Measurements from ENCODE around the gene HOXB2. TPM values are rescaled to one million over a fixed set of nuclear protein-coding genes. Genes with fewer than 3 reads are reported as not detected.
A peak's percentile ranks its signal among the peaks of the same experiment; 100 is the strongest.

Gene HOXB2
- total RNA-seq, 1 donor from 2014 or later: 15.2 TPM

- Histone ChIP-seq H3K36me3 (ENCODE audit: control insufficient read depth, insufficient read depth, low read length) (peaks cover 3% of the 10 kb centered on the region), H3K4me3 (ENCODE audit: low read depth, low read length) (peak overlapping the region; percentile 40), H3K27me3 (ENCODE audit: control insufficient read depth, insufficient read depth, low read length) (no peaks in the 10 kb centered on the region)
- no peak for DNase-seq (ENCODE audit: low read depth)
- peak; percentile 49 for TF ChIP-seq CTCF (IDR thresholded peaks at IDR 0.05; ENCODE audit: insufficient read depth, low read length, poor library complexity, severe bottlenecking)
Measured at GRCh38 chr17:48561884-48562810, 17.2 kb upstream of the HOXB2 start.

GRCh38 chr17:48559840-48560817, 15.2 kb upstream of the HOXB2 start:
- DNase-seq (ENCODE audit: low read depth): no peak
- Histone ChIP-seq H3K36me3 (ENCODE audit: control insufficient read depth, insufficient read depth, low read length) (peaks cover 2% of the 10 kb centered on the region), H3K27me3 (ENCODE audit: control insufficient read depth, insufficient read depth, low read length) (no peaks in the 10 kb centered on the region), H3K4me3 (ENCODE audit: low read depth, low read length) (no peak overlapping the region)
- TF ChIP-seq CTCF (IDR thresholded peaks at IDR 0.05; ENCODE audit: insufficient read depth, low read length, poor library complexity, severe bottlenecking): no peak

- no peak for DNase-seq (ENCODE audit: low read depth)
- Histone ChIP-seq H3K27me3 (ENCODE audit: control insufficient read depth, insufficient read depth, low read length) (no peaks in the 10 kb centered on the region), H3K4me3 (ENCODE audit: low read depth, low read length) (peak overlapping the region; percentile 8)
Measured at GRCh38 chr17:48559122-48559839, 14.4 kb upstream of the HOXB2 start.

GRCh38 chr17:48558831-48559121, 13.9 kb upstream of the HOXB2 start:
- H3K4me3 ChIP-seq (ENCODE audit: low read depth, low read length): peak overlapping the region; percentile 21
- peaks cover 8% of the 10 kb centered on the region for H3K36me3 ChIP-seq (ENCODE audit: control insufficient read depth, insufficient read depth, low read length)
- no peaks in the 10 kb centered on the region for H3K27me3 ChIP-seq (ENCODE audit: control insufficient read depth, insufficient read depth, low read length)
- DNase-seq (ENCODE audit: low read depth): no peak
- TF ChIP-seq CTCF (IDR thresholded peaks at IDR 0.05; ENCODE audit: insufficient read depth, low read length, poor library complexity, severe bottlenecking): no peak

More at GRCh38 chr17:48559122-48559839, 14.4 kb upstream of the HOXB2 start:
- TF ChIP-seq CTCF (IDR thresholded peaks at IDR 0.05; ENCODE audit: insufficient read depth, low read length, poor library complexity, severe bottlenecking): no peak
- peaks cover 6% of the 10 kb centered on the region for H3K36me3 ChIP-seq (ENCODE audit: control insufficient read depth, insufficient read depth, low read length)

GRCh38 chr17:48558057-48558830, 13.3 kb upstream of the HOXB2 start:
- Histone ChIP-seq H3K27me3 (ENCODE audit: control insufficient read depth, insufficient read depth, low read length) (no peaks in the 10 kb centered on the region), H3K4me3 (ENCODE audit: low read depth, low read length) (peak overlapping the region; percentile 21), H3K36me3 (ENCODE audit: control insufficient read depth, insufficient read depth, low read length) (peaks cover 8% of the 10 kb centered on the region)
- DNase-seq (ENCODE audit: low read depth): no peak
- no peak for TF ChIP-seq CTCF (IDR thresholded peaks at IDR 0.05; ENCODE audit: insufficient read depth, low read length, poor library complexity, severe bottlenecking)

All from kidney epithelial cell (primary cell).